HG03060 (cell line): ENCODE data around the gene MEIS2.

ENCODE experiments used
- ATAC-seq: cut with Tn5 transposase; IDR thresholded peaks from one replicate; pipeline ENCODE4 v1.9.1; 2021; ENCODE audit warnings: low read depth, moderate number of reproducible peaks; ENCODE audit not compliant: unreplicated experiment

Gene MEIS2

DNA sequence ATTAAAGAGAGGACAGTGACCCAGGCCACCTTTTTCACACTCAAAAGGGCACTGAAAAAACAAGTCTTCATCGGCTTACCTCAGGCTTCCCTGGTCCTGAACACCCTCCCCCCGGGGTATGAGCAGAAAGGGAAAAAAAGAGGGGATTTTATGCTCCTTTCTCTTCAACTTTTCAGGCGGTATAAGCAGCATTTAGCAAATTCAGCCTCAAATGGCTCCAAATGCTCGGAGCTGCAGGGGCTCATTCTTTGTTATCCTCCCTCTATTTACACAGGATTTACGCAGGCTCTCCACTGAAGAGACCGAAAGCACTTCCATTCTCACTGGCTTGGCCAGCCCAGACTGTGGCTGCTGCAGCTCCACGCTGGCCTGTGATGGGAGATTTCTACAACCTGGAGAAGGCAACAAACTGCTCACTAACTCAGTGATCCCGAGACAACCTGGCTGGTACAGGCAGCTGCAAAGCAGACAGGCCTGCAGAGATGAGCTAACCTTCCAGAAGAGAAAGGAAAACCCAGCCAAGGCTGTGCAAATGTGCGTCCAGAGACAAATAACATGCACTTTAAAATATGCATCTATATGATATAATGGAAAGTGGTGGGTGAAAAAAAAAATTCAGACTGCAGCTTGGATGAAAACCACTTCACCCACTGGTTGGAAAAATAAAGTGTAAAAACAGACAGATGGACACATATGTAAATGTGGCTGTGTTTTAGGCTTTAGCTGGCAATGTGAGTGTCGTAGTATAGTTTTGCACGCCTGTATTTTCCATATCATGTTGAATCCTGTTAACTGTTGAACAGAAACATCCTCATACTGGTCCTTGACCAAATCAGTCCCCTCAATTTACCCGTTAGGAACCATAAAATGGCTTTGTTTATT, 54.2 kb downstream of the MEIS2 start:
- ATAC-seq = no peak

DNA sequence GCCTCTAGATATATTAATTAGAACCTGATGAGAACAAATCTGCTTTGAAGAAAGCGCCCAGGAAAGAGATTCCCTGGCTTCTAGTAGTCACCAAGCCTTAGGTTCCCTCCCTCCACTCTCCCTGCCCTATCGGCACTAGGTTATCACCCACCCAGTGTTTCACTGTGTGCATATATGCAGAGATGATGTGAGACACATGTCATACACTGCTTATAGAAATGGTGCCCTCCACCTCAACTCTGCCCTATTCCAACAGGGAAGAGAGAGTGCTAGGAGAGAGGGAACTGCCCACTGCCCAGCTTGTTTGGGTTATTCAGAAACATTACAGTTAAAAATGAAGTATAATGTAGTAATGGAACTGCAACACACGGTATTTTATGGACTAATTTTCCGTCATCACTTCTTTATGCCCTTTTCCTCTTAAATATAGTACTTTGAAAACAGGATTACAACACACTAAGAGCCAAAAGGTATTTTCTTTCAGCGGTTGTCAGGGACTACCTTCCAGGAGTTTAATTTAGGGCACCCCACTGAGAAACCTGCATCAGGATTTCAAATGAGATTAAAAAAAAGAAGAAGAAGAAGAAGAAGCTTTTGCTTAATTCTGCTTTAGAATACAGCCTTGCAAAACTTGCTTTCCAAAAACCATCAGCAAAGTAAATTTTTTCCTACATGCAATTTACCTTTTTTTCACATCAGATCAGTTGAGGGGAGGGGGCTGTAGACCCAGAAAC, 55.3 kb downstream of the MEIS2 start:
- no peak for ATAC-seq

- no peak for ATAC-seq
These were observed 58.5 kb downstream of the MEIS2 start for GRCh38 chr15:37041836-37042235.

- ATAC-seq = no peak
These were observed 59.3 kb downstream of the MEIS2 start for GRCh38 chr15:37041042-37041441.

GRCh38 chr15:37040072-37040742, 60.1 kb downstream of the MEIS2 start:
- ATAC-seq = no peak

DNA sequence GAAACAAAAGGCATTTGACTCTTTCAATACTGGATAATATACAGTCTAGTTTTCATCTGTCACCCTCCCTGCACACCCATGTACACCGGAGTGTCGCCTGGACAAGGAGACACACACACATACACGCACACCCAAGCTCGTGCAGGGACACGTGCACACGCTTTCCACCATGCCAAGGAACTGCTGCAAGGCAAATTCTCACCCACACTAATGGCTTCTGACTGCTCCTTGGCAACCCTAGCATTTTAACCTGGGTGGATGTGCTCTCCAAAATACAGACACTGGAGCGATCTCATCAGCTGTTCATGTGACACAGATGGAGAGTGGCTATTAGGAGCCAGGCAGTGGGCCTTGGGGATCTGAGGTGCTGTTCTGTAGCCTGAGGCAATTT, 61.6 kb downstream of the MEIS2 start:
- ATAC-seq = no peak

DNA sequence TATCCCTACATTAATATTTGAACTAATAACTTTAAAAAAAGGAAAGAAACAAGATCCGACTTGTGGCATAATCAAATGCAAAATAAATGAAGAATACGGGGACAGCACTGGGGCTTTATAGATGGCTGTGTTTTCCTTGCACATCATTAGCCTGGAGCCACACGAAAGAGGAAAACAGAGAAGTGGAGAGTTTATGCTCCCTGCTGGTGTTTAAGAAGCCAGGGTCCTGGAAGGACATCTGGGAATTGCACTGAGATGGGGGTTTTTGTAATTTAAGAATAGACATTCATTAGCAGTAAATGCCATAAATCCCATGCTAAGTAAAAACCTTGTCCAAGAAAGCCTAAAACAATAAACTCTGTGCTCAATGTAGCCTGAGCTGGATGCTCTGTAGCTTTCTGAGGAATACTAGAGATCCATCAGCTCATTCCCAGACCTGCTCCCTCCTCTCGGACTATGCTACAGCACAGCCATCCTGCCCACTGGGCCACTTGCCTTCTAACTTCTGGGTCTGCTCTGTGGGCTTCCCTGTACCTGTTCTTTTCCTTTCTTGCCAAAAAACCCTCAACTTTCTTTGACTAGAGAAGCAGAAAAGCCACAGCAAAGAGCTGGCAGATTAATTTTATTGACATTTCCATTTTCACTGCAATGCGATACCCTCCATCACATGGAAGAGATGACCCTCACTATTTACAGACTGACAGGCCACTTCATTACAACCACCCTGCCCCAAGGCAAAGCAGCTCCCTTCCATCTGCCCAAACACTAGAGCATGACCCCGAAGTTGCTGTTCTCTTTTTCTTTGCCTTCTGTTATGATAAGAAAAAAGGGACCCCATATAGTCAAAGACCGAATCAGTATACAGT, 62.3 kb downstream of the MEIS2 start:
- ATAC-seq = no peak

GRCh38 chr15:37037071-37037655, 63.2 kb downstream of the MEIS2 start:
- no peak for ATAC-seq

- no peak for ATAC-seq
These were observed 65.3 kb downstream of the MEIS2 start for GRCh38 chr15:37034835-37035748.

- ATAC-seq = no peak
These were observed 66.0 kb downstream of the MEIS2 start for GRCh38 chr15:37034392-37034791.

- ATAC-seq = no peak
These were observed 68.1 kb downstream of the MEIS2 start for GRCh38 chr15:37032091-37032775.

DNA sequence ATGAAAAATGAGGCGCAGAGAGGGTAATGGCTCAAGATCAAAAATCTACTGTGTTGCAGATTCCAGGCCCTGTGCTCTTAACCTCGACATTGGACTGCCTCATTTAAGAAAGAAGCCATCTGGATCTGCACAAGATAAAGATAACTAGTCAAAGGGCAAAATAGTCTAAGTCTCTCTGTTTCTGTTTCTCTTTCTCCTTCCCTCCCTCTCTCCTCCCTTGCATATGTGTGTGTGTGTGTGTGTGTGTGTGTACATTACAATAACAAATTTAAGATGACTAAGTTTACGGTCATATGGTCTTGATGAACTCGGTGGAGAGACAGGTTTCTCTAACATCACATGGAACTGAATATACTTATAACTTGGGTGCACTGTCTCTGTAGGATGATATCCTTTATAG, 69.2 kb downstream of the MEIS2 start:
- no peak for ATAC-seq

DNA sequence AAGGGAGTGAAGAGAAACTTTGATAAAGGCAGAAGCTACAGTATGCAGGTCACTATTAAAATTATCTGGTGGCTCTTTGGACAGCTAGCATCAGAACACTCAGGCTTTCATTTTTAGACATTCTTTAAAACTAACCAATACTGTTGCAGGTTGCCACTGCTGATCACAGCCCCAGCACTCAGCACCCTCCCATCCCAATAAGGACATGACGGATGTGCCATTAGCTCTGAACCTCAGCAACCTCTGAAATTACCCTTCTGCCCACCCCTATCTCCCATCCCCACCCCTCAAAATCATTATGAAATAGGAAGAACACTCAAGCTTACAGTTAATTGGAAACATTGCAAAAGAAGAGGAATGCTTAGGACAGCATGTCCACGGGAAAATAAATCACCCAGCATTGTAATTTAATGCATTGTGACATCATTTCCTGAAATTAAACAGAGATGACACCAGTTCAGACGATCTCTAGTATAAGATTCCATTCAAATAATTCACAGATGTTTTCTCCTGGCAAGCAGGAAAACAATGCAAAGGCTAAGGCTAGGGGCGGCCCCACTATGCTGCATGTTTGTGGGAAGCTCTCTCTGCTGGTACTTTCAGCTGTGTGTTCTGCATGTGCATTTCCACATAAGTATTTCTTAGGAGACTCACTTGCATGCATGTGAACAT, 71.6 kb downstream of the MEIS2 start:
- no peak for ATAC-seq

- ATAC-seq = no peak
These were observed 79.5 kb downstream of the MEIS2 start for GRCh38 chr15:37020852-37021251.

- no peak for ATAC-seq
These were observed 80.6 kb downstream of the MEIS2 start for GRCh38 chr15:37019479-37020433.

- ATAC-seq = no peak
These were observed 83.2 kb downstream of the MEIS2 start for GRCh38 chr15:37017031-37017625.
